HG03039 (cell line): ENCODE data around the gene APOA1.

ENCODE experiments used
- ATAC-seq: cut with Tn5 transposase; IDR thresholded peaks from one replicate; pipeline ENCODE4 v1.9.1; 2021; ENCODE audit warnings: mild to moderate bottlenecking, moderate library complexity; ENCODE audit not compliant: unreplicated experiment

The APOA1 gene

DNA sequence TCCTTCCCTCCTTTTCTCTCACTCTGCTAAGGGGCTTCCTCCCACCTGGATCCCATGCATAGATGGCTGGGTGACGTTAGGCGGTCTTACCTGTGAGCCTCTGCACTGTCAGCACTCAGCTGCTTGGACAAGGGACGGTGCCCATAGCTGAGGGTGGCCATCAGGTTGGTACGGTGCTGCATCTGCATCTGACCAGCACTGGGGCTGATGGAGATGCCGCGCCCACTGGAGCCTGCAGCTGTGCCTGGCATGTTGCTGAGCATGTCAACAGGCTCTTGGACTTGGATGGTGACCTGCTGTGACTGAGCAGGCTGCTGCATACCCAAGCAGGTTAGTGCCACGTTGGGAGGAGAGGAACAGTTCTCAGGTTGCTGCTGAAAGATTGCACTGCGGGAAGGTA is 21.8 kb upstream of the APOA1 start:
- ATAC-seq: no peak

DNA sequence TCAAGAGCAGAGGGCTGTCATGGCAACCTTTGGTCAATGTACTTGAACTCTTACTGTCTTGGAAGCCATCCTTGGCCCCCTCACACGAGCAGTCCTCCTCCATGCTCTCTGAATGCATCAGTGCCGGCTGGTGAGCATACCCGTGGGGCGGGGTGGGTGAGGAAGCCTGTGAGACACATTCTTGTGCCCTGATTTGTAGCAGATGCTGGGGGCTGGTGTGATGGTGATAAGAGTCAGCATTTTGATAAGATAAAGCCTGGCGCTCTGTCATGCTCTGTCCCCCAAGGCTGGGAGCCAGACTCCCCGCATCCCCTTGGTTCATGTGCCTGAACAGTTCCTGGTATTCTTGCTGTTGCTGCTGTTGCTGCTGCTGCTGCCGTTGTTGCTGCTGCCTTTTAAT is 20.5 kb upstream of the APOA1 start:
- no peak for ATAC-seq

DNA sequence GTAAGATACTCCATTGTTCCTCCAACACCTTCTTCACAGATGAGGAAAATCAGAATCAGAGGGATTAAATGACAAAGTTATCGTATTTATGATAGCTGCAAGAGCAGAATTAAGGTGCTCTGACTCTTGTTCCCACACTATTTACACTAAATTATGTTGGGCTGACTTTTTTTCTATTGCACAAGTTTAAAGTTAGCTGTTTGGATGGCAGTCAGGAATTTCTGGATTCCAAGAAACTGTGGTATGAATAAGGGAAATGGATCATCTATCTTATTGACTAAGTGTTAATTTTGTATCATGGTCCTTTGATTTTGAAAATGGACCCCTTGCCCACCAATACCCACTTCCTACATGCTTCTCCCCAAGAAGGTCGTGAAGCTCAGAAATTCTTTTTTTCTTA is 19.9 kb upstream of the APOA1 start:
- ATAC-seq: no peak

DNA sequence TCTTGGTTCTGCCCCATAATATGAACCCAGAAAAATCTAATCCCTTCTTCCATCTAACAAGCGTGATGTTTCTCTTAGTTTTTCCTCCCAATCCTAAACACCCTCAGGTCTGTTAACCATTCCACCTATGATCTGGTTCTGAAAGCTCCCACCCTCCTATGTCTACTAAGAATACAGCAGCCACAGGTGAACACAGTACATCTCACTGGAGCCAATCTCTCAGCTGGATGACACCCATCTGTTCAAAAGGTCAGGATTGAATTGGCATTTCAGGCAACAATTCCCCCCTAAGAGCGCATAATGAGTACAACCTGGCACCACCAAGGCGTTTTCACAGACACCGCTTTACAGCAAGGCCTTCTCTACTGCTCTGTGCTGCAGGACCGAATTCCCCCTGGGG is 19.0 kb upstream of the APOA1 start:
- ATAC-seq: no peak

DNA sequence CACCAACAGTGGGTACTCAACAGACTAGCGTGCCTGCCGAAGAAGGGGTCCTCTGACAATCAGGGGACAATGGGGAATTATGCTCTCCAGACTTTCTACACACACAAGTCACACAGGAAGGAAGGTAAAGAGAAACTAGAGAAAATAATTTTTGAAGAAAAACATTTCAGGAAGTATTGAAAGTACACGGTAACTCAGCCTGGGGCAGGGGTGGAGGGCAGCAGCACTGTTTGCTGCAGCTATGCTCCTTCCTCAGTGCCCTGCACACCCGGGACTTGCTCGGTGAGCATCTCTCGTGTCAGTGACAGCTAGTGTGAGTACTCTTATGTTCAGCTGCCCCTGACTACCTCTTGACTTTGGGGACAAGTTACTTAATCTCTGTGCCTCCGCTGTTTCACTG is 18.0 kb upstream of the APOA1 start:
- no peak for ATAC-seq

DNA sequence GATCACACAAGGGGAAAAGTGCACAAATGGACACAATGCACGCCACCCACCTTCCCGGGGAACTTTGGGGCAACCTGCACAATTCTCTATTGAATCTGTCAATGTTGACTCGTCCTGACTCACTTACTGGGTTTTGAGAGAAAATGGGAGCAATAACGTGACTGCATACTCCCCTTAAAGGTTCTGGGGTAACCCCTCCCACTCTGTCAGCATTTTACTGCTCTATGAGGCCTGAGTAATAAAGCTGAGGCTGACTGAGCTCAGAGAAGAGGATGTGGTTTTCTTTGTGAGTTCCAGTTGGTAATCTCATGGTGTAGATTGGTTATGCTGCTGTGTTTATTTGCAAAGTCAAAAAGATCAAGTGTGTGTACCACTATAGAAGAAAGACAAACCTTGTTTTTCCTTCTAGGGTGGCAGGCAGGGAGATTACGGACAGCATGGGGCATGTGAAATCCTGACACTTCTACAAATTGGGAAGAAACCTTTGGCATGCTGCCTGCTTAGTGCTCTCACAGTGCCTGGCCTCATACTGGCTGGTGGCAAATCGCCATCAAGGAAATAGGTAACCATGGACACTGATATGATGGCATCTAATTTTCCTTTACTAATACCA is 16.1 kb upstream of the APOA1 start:
- peak; percentile 81 for ATAC-seq

DNA sequence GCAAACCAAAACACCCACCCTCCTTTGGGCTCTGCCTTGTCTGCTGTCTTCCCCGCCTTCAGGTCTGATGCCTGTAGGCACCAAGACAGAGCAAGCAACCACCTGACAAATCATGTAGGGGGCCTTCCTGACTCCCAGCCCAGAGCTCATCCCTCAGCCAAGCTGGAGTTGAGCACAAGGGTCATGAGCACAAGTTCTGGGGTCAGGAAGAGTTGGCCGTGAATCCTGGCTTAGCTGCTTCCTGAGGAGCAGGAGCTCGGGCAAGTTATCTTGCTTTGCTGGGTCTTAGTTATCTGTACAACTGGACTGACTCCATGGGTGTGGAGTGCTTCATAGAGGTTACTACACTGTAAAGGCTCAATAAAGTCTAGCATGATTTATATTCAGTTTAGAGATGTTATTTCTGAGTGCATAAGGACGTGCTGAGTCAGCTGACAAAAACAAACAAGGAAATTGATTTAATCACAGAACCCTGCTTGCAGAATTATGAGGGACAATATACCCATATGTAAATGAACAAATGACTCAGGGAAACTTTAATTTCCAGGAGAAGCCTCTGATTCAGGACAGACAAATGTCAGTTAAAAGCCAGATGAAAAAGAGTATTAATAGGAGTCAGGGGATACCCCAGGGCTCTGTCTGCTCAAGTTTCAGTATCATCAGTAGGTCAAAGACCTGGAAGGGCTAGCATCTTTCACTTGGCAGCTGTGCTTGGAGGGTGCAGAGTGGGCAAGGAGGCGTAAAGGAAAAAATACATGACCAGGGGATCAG is 15.0 kb upstream of the APOA1 start:
- ATAC-seq: no peak

DNA sequence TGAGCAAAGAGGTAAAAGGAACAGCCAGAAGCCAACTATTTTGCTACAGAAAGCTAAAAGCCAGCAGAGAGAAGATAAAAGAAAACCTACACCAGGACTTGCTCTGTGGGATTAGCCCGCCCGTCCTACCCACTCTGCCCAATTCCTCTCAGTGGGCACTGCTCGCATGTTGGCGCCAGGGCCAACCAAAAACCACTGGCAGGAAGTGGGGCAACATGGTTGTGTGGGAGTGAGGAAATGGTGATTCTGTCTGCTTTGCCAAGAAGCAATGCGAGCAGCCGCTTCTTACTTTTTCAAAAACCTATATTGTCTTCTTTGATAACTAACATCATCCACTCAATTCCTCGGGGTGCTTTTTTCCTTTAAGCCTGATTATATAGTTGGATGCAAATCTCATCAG is 14.2 kb upstream of the APOA1 start:
- ATAC-seq: no peak

DNA sequence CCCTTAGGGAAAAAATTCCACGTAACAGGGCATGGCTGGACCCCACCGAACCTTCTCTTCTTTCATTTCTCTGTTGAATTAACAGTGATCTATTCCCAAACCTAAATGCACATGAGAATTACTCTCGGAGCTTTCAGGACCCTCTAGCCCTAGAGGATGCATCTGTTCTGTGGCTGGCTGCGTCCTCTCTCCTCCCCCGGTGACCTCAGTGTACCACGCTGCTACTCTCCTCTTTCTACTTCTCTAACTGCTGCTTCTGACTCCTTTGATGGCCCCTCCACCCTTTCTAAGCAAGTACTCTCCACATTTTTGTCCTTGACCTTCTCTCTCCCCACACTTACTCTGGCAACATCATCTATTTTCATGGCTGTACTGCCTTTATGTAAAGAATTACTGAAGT is 12.1 kb upstream of the APOA1 start:
- no peak for ATAC-seq

DNA sequence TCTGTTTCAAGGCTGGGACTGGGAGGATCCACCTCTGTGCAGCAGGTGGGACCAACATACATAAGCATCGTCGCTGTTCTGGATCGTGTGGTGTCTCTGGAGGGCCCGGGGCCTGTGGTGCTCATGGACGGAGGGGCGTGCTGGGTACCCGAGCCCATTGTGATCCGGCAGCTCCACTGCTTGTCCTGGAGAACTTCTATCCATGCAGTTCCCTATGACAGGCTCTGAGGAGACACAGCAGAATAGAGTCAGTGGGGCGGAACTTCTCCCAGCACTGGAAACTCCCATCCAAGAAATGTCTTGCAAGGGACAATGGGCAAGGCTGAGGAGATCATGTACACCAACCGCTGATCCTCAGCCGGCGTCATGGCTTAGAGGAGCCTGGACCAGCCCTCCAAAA is 11.6 kb upstream of the APOA1 start:
- no peak for ATAC-seq

DNA sequence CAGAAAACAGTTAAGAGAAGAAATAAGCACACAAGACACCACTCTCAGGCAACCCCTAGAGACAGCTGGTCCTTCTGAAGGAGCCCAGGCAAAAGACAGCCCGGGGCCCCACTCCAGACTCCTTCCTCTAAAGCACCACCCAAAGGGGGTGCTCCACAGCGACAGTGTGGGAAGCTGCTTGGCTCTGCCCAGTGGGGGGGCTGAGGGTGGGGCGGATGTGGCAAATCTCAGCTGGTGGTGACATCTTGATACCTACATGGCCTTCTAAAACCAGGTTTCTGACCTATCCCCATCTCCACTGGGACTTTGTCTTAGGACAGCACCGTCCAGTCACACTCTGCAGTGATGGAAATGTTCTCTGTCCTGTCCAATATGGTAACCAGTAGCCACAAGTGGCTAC is 10.2 kb upstream of the APOA1 start:
- ATAC-seq: no peak

DNA sequence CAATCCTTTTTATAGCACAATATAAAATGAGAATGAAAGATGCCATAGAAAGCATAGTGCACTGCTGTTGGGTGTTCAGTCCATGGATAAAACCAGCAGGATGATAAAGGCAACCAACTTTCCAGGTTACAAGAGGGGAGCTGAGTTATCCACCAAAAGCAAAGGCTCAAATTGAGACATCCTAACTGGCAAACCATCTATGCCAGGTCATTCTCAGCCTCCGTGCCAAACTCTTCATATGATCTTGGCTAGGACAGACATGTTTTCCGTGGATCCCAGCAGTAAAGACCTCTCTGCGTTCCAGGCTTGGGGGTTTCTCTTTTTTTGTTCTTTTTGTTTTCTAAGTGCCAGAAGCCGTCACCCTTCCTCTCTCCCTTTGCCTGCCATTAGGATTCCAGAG is 7.3 kb upstream of the APOA1 start:
- ATAC-seq: no peak

DNA sequence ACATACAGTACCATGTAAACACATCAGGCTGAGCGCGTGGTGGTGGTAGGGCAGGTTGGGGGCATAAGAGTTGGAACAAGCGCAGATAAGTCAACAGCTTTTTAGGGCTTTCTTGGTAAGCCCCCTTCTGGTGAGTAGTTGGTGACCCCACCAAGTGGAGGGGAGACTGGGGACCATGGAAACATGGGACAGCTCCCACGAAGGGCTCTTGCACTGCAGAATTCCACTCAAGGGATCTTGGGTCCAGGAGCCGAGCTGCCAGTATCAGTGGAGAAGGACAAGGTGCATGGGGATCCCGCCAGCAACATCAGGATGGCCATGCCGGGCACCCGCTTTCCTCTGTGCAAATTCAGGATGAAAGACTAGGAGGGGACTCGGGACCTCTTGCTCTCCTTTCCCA is 6.2 kb upstream of the APOA1 start:
- ATAC-seq: no peak

DNA sequence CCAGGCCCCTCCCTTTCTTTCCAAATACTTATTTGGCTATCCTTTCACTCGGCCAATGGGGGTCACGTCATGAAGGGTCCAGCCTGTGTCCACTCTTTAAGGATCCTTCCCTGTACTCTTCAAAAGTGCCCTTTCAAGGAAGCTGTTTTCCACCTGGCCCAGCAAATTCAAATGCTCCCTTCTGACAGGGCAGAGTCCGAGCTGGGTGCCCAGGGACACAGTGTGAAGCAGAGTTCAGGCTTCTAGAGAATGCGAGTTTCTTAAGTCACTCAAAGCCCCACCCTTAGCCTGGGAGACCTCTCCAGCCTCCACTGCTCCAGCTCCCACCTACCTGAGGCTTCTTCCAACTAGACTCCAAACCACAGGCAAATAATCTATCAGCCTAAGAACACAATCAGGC is 5.5 kb upstream of the APOA1 start:
- ATAC-seq: no peak

DNA sequence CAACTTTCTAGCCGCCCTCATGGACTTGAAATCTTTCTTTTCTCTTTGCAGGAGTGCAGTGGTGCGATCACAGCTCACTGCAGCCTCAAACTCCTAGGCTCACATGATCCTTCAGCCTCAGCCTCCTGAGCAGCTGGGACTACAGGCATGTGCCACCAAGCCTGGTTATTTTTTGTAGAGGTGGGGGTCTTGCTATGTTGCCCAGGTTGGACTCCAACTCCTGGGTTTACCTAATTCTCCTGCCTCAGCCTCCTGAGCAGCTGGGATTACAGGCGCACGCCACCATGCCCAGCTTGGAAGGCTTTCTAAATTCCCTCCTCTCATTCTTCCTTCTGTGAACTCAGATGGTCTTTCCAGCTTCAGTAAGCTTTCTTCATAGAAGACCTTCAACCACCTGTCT is 4.7 kb upstream of the APOA1 start:
- ATAC-seq: no peak

DNA sequence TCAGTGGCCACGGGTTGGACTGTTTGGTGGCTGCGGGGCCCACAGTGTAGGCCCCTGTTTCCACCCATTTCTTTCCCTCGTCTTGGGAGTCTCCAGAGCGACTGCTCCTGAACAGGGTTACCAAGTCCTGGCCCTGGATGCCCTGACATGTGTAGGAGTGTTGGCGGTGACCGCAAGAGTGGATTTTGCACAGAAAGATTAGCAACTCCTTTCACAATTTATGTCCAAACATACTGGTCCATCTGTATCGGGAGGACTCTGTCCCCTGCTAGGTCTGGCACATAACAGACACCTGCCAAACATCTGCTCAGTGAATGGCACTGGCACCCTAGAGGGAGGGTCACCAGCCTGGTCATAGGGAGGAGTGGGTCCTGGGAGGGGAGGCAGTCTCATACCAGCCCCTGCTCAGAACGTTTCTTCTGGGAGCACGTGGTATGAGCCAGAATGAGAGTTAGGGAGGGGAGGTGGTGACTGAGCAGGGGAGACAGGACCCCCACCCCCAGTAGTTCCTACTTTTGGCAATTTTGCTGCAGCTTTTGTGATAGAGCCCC is 3.4 kb upstream of the APOA1 start:
- ATAC-seq: no peak

DNA sequence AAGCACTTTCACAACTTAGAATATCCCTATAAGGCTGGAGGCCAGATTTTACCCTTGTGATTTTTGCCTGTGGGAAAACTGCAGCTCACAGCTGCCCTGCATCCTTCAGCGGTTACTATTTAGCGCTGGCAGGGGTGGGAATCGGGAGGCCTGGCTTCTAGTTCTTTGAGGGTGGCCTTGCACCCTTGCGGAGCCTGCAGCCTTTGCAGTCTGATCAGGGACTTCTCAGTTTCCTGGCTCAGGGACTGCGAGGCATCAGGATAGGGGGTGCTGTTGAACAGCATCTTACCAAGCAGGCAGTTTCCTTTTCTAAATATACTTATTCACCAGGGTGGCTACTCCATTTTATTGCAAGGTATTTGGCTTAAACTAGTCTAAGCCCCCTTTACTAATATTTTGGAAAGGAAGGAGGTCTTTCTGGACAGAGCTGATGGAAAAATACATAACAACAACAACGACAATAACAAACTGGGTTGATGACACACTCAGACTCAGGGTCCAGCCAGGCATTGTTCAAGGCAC is 2.9 kb upstream of the APOA1 start:
- ATAC-seq: no peak

DNA sequence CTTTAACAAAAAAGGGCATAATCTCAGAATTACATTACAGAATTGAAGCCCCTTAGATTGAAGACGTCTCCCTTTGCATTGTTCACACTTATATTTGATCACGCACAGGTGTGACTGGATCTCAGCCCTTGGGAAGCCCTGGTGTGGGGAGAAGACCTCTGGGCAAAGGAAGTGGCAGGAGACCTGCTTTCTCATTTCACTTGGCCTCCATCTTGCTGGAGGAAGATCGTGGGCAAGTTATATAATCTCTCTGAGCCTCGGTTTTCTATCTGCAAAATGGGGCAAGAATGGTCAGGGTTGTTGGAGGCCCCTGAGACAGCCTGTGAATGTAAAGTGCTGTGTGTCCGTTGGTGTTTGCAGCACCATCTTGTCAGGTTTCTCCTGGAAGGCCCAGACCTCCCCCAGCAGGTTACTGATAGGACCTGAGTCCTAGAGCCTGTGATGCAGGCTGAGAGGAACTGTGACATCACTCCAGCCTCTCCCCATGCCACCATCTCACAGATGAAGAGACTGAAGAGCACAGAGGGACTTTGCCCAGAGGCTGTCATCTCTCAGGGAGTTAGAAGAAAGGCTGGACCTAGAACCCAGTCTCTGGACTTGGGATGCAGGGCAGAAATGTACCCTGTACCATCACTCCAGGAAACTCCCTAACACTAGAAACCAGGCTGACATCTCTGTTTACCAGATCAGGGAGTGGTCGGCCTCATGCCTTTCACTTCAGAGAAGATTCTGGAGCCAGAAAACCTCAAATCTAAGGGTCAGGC is 1.1 kb upstream of the APOA1 start:
- no peak for ATAC-seq

DNA sequence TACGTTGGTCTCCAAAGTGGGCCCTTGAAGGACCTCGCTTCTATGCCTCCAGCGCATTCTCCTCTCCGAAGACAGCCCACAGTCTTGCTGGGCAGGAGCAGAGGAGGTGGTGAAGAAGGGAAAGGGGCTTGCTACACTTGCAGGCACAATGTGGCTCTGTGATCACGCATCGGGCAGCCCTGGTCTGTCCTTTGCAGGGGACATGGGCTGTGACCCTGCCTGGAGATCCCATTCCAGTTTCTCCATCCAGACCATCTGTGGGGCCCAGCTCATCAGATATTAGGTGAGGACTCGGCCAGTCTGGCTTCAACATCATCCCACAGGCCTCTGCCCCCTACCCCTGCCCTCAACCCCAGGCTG is 810 bp downstream of the APOA1 start:
- no peak for ATAC-seq

DNA sequence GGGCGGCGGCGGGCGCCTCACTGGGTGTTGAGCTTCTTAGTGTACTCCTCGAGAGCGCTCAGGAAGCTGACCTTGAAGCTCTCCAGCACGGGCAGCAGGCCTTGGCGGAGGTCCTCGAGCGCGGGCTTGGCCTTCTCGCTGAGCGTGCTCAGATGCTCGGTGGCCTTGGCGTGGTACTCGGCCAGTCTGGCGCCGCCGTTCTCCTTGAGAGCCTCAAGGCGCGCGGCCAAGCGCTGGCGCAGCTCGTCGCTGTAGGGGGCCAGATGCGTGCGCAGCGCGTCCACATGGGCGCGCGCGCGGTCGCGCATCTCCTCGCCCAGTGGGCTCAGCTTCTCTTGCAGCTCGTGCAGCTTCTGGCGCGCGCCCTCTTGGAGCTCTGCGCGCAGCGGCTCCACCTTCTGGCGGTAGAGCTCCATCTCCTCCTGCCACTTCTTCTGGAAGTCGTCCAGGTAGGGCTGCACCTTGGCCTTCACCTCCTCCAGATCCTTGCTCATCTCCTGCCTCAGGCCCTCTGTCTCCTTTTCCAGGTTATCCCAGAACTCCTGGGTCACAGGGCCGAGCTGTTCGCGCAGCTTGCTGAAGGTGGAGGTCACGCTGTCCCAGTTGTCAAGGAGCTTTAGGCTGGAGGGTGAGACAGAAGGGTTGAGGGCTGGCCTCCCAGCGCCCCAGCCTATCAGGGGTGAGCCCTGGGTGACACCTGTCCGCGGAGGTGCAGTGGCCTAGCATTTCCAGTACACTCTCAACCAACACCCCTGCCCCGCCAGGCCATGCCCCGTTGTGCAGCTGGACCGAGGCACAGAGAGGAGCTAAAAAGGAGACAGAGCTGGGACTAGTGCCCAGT is 1.4 kb downstream of the APOA1 start:
- ATAC-seq: peak; percentile 65
